GM19372 (cell line): ENCODE measurements around the gene CHAMP1.
"Not testable (repeated sequence)": the region's sequence is repeated elsewhere in the genome, so short reads cannot be mapped to it uniquely, and the experiment has no call there.

Source experiments
- ATAC-seq: cut with Tn5 transposase; IDR thresholded peaks from one replicate; pipeline ENCODE4 v1.9.1; 2021; ENCODE audit warnings: mild to moderate bottlenecking, low read depth, moderate library complexity; ENCODE audit not compliant: unreplicated experiment

The CHAMP1 gene

GRCh38 chr13:114328595-114328994 is 14.3 kb downstream of the CHAMP1 start:
- ATAC-seq: no peak

DNA sequence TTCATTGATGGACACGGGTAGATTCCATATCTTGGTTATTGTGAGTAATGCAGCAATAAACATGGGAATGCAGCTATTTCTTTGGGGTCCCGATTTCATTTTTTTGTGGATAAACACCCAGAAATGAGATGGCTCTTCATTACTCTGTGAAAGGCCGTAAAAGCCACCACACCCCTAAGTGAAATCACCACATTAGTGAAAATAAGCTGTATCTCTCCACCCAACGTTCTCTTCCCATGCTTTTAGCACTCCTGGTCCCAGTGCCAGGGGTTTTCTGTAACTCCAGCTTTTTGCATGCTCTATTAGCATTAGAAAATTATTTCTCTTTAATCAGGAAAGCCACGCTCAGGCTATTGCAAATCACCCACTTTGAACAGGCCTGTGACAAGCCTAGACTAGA is 15.8 kb downstream of the CHAMP1 start:
- ATAC-seq: no peak

DNA sequence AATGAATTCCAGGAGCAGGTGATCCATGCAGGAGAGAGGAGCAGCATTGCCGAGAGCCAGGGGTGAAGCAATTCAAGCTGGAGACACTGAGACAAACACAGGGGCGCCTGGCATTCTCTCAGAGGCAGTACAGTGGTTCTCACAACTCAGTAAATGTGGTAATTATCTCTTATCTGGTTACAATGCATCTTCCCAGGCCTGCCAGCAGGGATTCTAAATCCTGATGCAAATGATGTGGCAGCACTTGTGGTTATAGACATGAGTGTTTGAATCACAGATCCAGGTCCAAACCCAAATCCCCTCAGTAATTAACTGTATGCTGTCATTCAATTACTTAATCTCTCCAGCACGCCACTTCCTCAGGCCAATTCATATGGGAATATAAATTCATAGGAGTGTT is 19.6 kb downstream of the CHAMP1 start:
- not testable (repeated sequence) for ATAC-seq

- no peak for ATAC-seq
These were observed 20.2 kb downstream of the CHAMP1 start for GRCh38 chr13:114334305-114335053.

DNA sequence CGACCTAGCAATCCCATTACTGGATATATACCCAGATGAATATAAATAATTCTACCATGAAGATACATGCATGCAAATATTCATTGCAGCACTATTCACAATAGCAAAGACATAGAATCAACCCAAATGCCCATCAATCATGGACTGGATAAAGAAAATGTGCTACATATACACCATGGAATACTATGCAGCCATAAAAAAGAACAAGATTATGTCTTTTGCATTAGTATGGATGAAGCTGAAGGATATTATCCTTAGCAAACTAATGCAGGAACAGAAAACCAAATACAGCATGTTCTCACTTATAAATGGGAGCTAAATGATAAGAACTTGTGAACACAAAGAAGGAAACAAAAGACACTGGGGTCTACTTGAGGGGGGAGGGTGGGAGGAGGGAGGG is 22.2 kb downstream of the CHAMP1 start:
- ATAC-seq: not testable (repeated sequence)

- no peak for ATAC-seq
These were observed 24.7 kb downstream of the CHAMP1 start for GRCh38 chr13:114338959-114339358.

- ATAC-seq: no peak
These were observed 25.7 kb downstream of the CHAMP1 start for GRCh38 chr13:114339857-114340534.

- ATAC-seq: no peak
These were observed 26.9 kb downstream of the CHAMP1 start for GRCh38 chr13:114341003-114341777.

- ATAC-seq: not testable (repeated sequence)
These were observed 33.0 kb downstream of the CHAMP1 start for GRCh38 chr13:114347256-114347655.

GRCh38 chr13:114352763-114353162 is 38.5 kb downstream of the CHAMP1 start:
- ATAC-seq: not testable (repeated sequence)

DNA sequence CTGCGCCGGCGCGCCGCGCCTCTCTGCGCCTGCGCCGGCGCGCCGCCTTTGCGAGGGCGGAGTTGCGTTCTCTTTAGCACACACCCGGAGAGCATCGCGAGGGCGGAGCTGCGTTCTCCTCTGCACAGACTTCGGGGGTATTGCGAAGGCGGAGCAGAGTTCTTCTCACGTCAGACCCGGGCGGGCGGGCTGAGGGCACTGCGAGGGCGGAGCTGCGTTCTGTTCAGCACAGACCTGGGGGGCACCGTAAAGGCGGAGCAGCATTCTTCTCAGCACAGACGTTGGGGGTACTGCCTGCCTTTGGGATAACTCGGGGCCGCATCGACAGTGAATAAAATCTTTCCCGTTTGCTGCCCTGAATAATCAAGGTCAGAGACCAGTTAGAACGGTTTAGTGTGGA is 39.1 kb downstream of the CHAMP1 start:
- ATAC-seq: not testable (repeated sequence)
